WTC11 (cell line): ENCODE results near the gene RABGGTA. TPM values are rescaled to one million over a fixed set of nuclear protein-coding genes. Genes with fewer than 3 reads are reported as not detected.

Experiments used
- ATAC-seq: fragments of 200-7000 bp; cut with Tn5 transposase; 2 replicates; pipeline ENCODE4 v1.10.0; 2021; ENCODE audit warnings: mild to moderate bottlenecking, moderate library complexity
- CTCF ChIA-PET: fragments of 300-600 bp; sonication (Branson Sonifier 250); formaldehyde crosslinking; loops from one replicate; lab custom pipeline; 2021; ENCODE audit warnings: antibody characterized with exemption; lab: Charles Lee
- POLR2A ChIA-PET: fragments of 350-600 bp; sonication (Branson Sonifier 250); formaldehyde crosslinking; loops from one replicate; lab custom pipeline; 2021; ENCODE audit warnings: antibody characterized with exemption; lab: Charles Lee
- DNase-seq: peaks from one replicate; pipeline ENCODE4 v3.0.0; 2021; ENCODE audit warnings: low spot score
- H3K27ac Mint-ChIP-seq: 2 replicates; pipeline ENCODE4 v1.8.0; 2021; ENCODE audit warnings: mixed read lengths
- H3K27me3 Mint-ChIP-seq: 2 replicates; pipeline ENCODE4 v1.8.0; 2021; ENCODE audit warnings: low read depth, mild to moderate bottlenecking, moderate library complexity, mixed read lengths
- H3K36me3 Mint-ChIP-seq: 2 replicates; pipeline ENCODE4 v1.8.0; 2021; ENCODE audit warnings: mixed read lengths
- H3K4me1 Mint-ChIP-seq: 2 replicates; pipeline ENCODE4 v1.8.0; 2022; ENCODE audit warnings: mixed read lengths
- H3K4me3 Mint-ChIP-seq: 2 replicates; pipeline ENCODE4 v1.8.0; 2021; ENCODE audit warnings: mild to moderate bottlenecking, moderate library complexity, mixed read lengths
- H3K9me3 Mint-ChIP-seq: 2 replicates; pipeline ENCODE4 v1.8.0; 2021; ENCODE audit warnings: mixed read lengths
- CREM ChIP-seq: sonication (generic); formaldehyde crosslinking; IDR thresholded peaks from 2 replicates; pipeline ENCODE4 v1.8.1; 2022; ENCODE audit warnings: mild to moderate bottlenecking, missing genetic modification reagents, moderate library complexity
- FOXK1 ChIP-seq: sonication (generic); formaldehyde crosslinking; IDR thresholded peaks from 2 replicates; pipeline ENCODE4 v1.8.0; 2022; ENCODE audit warnings: mild to moderate bottlenecking, moderate library complexity, missing genetic modification reagents
- GRHL2 ChIP-seq: fragments of 250-450 bp; sonication (Bioruptor Pico); IDR thresholded peaks from 2 replicates; pipeline ENCODE4 v1.8.0; 2022; ENCODE audit warnings: mild to moderate bottlenecking, moderate library complexity; ENCODE audit not compliant: insufficient replicate concordance, severe bottlenecking
- JAZF1 ChIP-seq: fragments of 250-450 bp; sonication (Bioruptor Pico); IDR thresholded peaks from 2 replicates; pipeline ENCODE4 v1.9.0; 2021; ENCODE audit warnings: moderate library complexity, mild to moderate bottlenecking, inconsistent platforms
- JUN ChIP-seq: sonication (generic); formaldehyde crosslinking; IDR thresholded peaks from 2 replicates; pipeline ENCODE4 v1.8.0; 2023; ENCODE audit warnings: mild to moderate bottlenecking, missing genetic modification reagents
- MYBL2 ChIP-seq: sonication (generic); formaldehyde crosslinking; IDR thresholded peaks from 2 replicates; pipeline ENCODE4 v1.8.1; 2023; ENCODE audit warnings: mild to moderate bottlenecking, moderate library complexity, missing genetic modification reagents
- NR3C1 ChIP-seq: sonication (generic); formaldehyde crosslinking; conservative IDR thresholded peaks from 2 replicates; pipeline ENCODE4 v1.8.1; 2023; ENCODE audit warnings: low read depth, mild to moderate bottlenecking, missing genetic modification reagents
- SP1 ChIP-seq: sonication (generic); formaldehyde crosslinking; conservative IDR thresholded peaks from 2 replicates; pipeline ENCODE4 v1.8.1; 2022; ENCODE audit warnings: missing genetic modification reagents
- TEAD1 ChIP-seq: sonication (generic); formaldehyde crosslinking; IDR thresholded peaks from 2 replicates; pipeline ENCODE4 v1.8.0; 2022; ENCODE audit warnings: mild to moderate bottlenecking, missing genetic modification reagents
- ZBTB21 ChIP-seq: sonication (generic); formaldehyde crosslinking; IDR thresholded peaks from 2 replicates; pipeline ENCODE4 v1.8.1; 2023; ENCODE audit warnings: mild to moderate bottlenecking, missing genetic modification reagents, borderline replicate concordance
- ZNF121 ChIP-seq: sonication (generic); formaldehyde crosslinking; IDR thresholded peaks from 2 replicates; pipeline ENCODE4 v1.8.0; 2023; ENCODE audit warnings: missing genetic modification reagents
- ZNF138 ChIP-seq: sonication (generic); formaldehyde crosslinking; conservative IDR thresholded peaks from 2 replicates; pipeline ENCODE4 v1.8.1; 2022; ENCODE audit warnings: mild to moderate bottlenecking, moderate library complexity, missing genetic modification reagents
- ZNF232 ChIP-seq: sonication (generic); formaldehyde crosslinking; IDR thresholded peaks from 2 replicates; pipeline ENCODE4 v1.8.0; 2022; ENCODE audit warnings: mild to moderate bottlenecking, missing genetic modification reagents
- ZNF263 ChIP-seq: sonication (generic); formaldehyde crosslinking; IDR thresholded peaks from 2 replicates; pipeline ENCODE4 v1.8.1; 2022; ENCODE audit warnings: low read depth, mild to moderate bottlenecking, moderate library complexity, missing genetic modification reagents
- ZNF317 ChIP-seq: sonication (generic); formaldehyde crosslinking; IDR thresholded peaks from 2 replicates; pipeline ENCODE4 v1.8.1; 2023; ENCODE audit warnings: low read depth, mild to moderate bottlenecking, moderate library complexity, missing genetic modification reagents, borderline replicate concordance
- total RNA-seq: library from RNA; stranded (reverse); gene quantifications from 3 replicates; pipeline ENCODE4 v1.2.3, GENCODE V29; 2021
- TF ChIP-seq, protein P1 (sequence below): sonication (generic); formaldehyde crosslinking; IDR thresholded peaks from 2 replicates; pipeline ENCODE4 v1.8.1; 2023; ENCODE audit warnings: mild to moderate bottlenecking, missing genetic modification reagents, moderate library complexity
- TF ChIP-seq, protein P2 (sequence below): sonication (generic); formaldehyde crosslinking; IDR thresholded peaks from 2 replicates; pipeline ENCODE4 v1.8.0; 2022; ENCODE audit warnings: mild to moderate bottlenecking, missing genetic modification reagents
- TF ChIP-seq, protein P3 (sequence below): sonication (generic); formaldehyde crosslinking; IDR thresholded peaks from 2 replicates; pipeline ENCODE4 v1.8.0; 2022; ENCODE audit warnings: mild to moderate bottlenecking, missing genetic modification reagents
- TF ChIP-seq, protein P4 (sequence below): sonication (generic); formaldehyde crosslinking; IDR thresholded peaks from 2 replicates; pipeline ENCODE4 v1.8.1; 2023; ENCODE audit warnings: mild to moderate bottlenecking, missing genetic modification reagents
- TF ChIP-seq, protein P5 (sequence below): sonication (generic); formaldehyde crosslinking; IDR thresholded peaks from 2 replicates; pipeline ENCODE4 v1.8.0; 2023; ENCODE audit warnings: mild to moderate bottlenecking, missing genetic modification reagents
- TF ChIP-seq, protein P6 (sequence below): fragments of 250-450 bp; sonication (Bioruptor Pico); conservative IDR thresholded peaks from 2 replicates; pipeline ENCODE4 v1.9.0; 2021; ENCODE audit warnings: mild to moderate bottlenecking
- TF ChIP-seq, protein P7 (sequence below): sonication (generic); formaldehyde crosslinking; IDR thresholded peaks from 2 replicates; pipeline ENCODE4 v1.8.1; 2022; ENCODE audit warnings: mild to moderate bottlenecking, missing genetic modification reagents, moderate library complexity, borderline replicate concordance
- TF ChIP-seq, protein P8 (sequence below): sonication (generic); formaldehyde crosslinking; IDR thresholded peaks from 2 replicates; pipeline ENCODE4 v1.8.1; 2022; ENCODE audit warnings: low read depth, missing genetic modification reagents, borderline replicate concordance

The RABGGTA gene
- total RNA-seq, 1 experiment from 2014 or later, result 27.1 TPM

DNA sequence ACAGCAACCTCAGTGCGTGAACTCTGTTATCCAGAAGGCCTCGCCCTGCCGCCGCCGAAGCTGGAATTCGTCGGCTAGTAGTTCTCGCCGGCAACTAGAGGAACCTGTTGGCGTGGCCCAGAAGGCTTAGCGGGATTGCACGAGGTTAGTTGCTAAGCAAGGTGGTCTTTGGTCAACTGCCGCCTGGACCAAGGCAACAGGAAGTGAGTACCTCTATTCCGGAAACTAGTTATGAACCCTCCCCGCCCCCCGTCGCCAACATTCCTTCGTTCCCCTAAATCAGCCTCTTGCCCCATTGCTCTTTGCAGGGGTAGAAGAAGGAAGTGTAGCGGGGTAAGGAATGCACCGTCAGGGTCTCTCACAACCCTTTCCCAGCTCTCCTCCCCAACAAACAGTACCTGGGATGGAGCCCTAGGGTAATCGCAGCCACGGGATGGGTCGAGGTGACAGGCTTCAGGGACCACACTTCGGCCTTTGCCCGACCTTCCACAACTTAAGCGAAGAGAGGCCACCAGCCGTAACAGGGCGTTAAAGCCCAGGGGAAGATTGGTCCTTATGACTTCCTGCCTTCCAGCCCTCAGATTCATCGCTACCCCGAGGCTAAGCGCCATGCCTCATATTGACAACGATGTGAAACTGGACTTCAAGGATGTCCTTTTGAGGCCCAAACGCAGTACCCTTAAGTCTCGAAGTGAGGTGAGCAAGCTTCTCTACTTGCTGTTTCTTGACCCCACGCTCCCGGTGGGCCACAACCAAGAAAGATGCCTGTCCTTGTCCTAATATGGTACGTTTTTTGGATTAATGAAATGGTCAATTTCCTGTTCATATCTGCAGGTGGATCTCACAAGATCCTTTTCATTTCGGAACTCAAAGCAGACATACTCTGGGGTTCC lies 38.5 kb downstream of the RABGGTA start, which contains the start of gene GMPR2:
Gene GMPR2 (plus strand): TSS at position 285 of the 893 bp plus-strand sequence. CDS start 325 bp downstream, at position 610.
- peak within 1 kb of the TSS; percentile 99 for H3K4me3 Mint-ChIP-seq
- DNase-seq, result no peak
- ChIA-PET POLR2A (interaction anchor here (0.9 to 1.9 kb wide), 2 partner anchors 9 to 38 kb away, joined by 4 to 9 read pairs; partner anchors contain the start of gene TINF2), CTCF (interaction anchor here (0.7 to 1.7 kb wide), 2 partner anchors 9 to 199 kb away, joined by 3 to 12 read pairs; partner anchors contain the start of gene TINF2)
- H3K27me3 Mint-ChIP-seq, result no peaks in the 10 kb centered on the region
- H3K9me3 Mint-ChIP-seq, result no peaks in the 10 kb centered on the region
- peak; percentile 56 for ATAC-seq
- peak within 1 kb of the TSS; percentile 99 for H3K27ac Mint-ChIP-seq
- peaks cover 22% of the 10 kb centered on the region for H3K4me1 Mint-ChIP-seq
- H3K36me3 Mint-ChIP-seq, result peaks cover 28% of the 10 kb centered on the region
- no peak for TF ChIP-seq MYBL2 (CRISPR knock-in tag)
- no peak for TF ChIP-seq CREM
- TF ChIP-seq, protein P1, sequence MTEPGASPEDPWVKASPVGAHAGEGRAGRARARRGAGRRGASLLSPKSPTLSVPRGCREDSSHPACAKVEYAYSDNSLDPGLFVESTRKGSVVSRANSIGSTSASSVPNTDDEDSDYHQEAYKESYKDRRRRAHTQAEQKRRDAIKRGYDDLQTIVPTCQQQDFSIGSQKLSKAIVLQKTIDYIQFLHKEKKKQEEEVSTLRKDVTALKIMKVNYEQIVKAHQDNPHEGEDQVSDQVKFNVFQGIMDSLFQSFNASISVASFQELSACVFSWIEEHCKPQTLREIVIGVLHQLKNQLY, result no peak
- no peak for TF ChIP-seq ZNF232 (CRISPR knock-in tag)
- no peak for TF ChIP-seq ZNF138 (CRISPR knock-in tag)
- no peak for TF ChIP-seq ZNF317 (CRISPR knock-in tag)
- no peak for TF ChIP-seq TEAD1
- TF ChIP-seq, protein P2, sequence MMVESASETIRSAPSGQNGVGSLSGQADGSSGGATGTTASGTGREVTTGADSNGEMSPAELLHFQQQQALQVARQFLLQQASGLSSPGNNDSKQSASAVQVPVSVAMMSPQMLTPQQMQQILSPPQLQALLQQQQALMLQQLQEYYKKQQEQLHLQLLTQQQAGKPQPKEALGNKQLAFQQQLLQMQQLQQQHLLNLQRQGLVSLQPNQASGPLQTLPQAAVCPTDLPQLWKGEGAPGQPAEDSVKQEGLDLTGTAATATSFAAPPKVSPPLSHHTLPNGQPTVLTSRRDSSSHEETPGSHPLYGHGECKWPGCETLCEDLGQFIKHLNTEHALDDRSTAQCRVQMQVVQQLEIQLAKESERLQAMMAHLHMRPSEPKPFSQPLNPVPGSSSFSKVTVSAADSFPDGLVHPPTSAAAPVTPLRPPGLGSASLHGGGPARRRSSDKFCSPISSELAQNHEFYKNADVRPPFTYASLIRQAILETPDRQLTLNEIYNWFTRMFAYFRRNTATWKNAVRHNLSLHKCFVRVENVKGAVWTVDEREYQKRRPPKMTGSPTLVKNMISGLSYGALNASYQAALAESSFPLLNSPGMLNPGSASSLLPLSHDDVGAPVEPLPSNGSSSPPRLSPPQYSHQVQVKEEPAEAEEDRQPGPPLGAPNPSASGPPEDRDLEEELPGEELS (CRISPR knock-in tag), result peak; percentile 37; the same call in 1 of the 2 replicates
- no peak for TF ChIP-seq JAZF1 (CRISPR knock-in tag)
- TF ChIP-seq, protein P3, sequence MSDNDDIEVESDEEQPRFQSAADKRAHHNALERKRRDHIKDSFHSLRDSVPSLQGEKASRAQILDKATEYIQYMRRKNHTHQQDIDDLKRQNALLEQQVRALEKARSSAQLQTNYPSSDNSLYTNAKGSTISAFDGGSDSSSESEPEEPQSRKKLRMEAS (CRISPR knock-in tag), result peak; percentile 24; the same call in 1 of the 2 replicates
- TF ChIP-seq, protein P4, sequence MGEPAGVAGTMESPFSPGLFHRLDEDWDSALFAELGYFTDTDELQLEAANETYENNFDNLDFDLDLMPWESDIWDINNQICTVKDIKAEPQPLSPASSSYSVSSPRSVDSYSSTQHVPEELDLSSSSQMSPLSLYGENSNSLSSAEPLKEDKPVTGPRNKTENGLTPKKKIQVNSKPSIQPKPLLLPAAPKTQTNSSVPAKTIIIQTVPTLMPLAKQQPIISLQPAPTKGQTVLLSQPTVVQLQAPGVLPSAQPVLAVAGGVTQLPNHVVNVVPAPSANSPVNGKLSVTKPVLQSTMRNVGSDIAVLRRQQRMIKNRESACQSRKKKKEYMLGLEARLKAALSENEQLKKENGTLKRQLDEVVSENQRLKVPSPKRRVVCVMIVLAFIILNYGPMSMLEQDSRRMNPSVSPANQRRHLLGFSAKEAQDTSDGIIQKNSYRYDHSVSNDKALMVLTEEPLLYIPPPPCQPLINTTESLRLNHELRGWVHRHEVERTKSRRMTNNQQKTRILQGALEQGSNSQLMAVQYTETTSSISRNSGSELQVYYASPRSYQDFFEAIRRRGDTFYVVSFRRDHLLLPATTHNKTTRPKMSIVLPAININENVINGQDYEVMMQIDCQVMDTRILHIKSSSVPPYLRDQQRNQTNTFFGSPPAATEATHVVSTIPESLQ (CRISPR knock-in tag), result no peak
- TF ChIP-seq, protein P5, sequence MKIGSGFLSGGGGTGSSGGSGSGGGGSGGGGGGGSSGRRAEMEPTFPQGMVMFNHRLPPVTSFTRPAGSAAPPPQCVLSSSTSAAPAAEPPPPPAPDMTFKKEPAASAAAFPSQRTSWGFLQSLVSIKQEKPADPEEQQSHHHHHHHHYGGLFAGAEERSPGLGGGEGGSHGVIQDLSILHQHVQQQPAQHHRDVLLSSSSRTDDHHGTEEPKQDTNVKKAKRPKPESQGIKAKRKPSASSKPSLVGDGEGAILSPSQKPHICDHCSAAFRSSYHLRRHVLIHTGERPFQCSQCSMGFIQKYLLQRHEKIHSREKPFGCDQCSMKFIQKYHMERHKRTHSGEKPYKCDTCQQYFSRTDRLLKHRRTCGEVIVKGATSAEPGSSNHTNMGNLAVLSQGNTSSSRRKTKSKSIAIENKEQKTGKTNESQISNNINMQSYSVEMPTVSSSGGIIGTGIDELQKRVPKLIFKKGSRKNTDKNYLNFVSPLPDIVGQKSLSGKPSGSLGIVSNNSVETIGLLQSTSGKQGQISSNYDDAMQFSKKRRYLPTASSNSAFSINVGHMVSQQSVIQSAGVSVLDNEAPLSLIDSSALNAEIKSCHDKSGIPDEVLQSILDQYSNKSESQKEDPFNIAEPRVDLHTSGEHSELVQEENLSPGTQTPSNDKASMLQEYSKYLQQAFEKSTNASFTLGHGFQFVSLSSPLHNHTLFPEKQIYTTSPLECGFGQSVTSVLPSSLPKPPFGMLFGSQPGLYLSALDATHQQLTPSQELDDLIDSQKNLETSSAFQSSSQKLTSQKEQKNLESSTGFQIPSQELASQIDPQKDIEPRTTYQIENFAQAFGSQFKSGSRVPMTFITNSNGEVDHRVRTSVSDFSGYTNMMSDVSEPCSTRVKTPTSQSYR (CRISPR knock-in tag), result 0 out of 2 replicates have a peak, but pooled peaks have one; percentile 18
- no peak for TF ChIP-seq GRHL2
- TF ChIP-seq JUN (CRISPR knock-in tag), result no peak
- TF ChIP-seq, protein P6, sequence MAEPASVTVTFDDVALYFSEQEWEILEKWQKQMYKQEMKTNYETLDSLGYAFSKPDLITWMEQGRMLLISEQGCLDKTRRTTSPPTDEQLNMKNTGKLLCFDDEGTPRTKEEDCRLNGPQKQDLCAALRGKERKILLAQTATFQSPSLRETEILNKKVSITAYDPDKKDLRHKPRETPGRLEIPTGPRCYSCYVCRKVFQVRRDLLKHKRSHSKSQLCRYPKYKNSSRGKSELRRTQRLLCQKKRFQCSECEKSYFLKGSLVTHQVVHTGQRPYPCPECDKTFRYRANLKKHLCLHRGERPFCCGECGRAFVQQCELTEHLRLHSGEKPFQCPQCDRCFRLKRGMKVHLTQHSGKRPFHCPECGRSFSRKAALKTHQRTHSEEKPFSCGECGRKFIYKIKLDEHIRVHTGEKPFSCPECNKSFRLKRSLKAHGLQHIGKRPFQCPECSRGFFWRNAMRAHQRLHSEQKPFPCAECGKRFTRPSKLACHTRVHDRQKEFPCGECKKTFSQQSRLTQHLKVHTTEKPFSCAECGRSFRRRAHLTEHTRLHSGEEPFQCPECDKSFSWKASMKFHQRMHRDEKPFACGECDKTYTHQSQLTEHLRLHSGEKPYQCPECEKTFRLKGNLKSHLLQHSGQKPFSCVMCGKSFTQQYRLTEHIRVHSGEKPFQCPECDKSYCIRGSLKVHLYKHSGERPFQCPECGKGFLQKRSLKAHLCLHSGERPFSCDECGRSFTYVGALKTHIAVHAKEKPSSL (CRISPR knock-in tag), result no peak
- no peak for TF ChIP-seq ZNF263 (CRISPR knock-in tag)
- TF ChIP-seq FOXK1 (CRISPR knock-in tag), result peak; percentile 70; the same call in 1 of the 2 replicates
- TF ChIP-seq ZNF121 (CRISPR knock-in tag), result no peak
- TF ChIP-seq SP1 (CRISPR knock-in tag), result no peak; the same call in 1 of the 2 replicates
- TF ChIP-seq ZBTB21 (CRISPR knock-in tag), result no peak
- TF ChIP-seq, protein P7, sequence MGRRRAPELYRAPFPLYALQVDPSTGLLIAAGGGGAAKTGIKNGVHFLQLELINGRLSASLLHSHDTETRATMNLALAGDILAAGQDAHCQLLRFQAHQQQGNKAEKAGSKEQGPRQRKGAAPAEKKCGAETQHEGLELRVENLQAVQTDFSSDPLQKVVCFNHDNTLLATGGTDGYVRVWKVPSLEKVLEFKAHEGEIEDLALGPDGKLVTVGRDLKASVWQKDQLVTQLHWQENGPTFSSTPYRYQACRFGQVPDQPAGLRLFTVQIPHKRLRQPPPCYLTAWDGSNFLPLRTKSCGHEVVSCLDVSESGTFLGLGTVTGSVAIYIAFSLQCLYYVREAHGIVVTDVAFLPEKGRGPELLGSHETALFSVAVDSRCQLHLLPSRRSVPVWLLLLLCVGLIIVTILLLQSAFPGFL (CRISPR knock-in tag), result no peak
- no peak for TF ChIP-seq NR3C1
- TF ChIP-seq, protein P8, sequence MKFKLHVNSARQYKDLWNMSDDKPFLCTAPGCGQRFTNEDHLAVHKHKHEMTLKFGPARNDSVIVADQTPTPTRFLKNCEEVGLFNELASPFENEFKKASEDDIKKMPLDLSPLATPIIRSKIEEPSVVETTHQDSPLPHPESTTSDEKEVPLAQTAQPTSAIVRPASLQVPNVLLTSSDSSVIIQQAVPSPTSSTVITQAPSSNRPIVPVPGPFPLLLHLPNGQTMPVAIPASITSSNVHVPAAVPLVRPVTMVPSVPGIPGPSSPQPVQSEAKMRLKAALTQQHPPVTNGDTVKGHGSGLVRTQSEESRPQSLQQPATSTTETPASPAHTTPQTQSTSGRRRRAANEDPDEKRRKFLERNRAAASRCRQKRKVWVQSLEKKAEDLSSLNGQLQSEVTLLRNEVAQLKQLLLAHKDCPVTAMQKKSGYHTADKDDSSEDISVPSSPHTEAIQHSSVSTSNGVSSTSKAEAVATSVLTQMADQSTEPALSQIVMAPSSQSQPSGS, result no peak
